Natural killer cell treated with Interleukin-12 subunit alpha and Interleukin-12 subunit beta and Interleukin-15 and Interleukin-18, amount 100 ng/mL, for 72 hours (primary cell): ENCODE results near the gene CLDN25. TPM values are rescaled to one million over a fixed set of nuclear protein-coding genes. Genes with fewer than 3 reads are reported as not detected.
"Not testable (repeated sequence)": the region's sequence is repeated elsewhere in the genome, so short reads cannot be mapped to it uniquely, and the experiment has no call there.

ENCODE experiments used
- ATAC-seq, 2 donors: fragments of 150-1000 bp; cut with Tn5 transposase in 1 of 2; sonication (Bioruptor Pico), chemical (Tn5 transposase) in 1 of 2; 2 replicates each; pipeline ENCODE4 v1.10.0; 2021
- DNase-seq: peaks from one replicate; pipeline ENCODE4 v3.0.0; 2022; ENCODE audit warnings: low spot score
- H3K27ac Mint-ChIP-seq, 2 donors: 1 replicate in 1 of 2; 2 replicates in 1 of 2; pipeline ENCODE4 v1.8.0; 2022; ENCODE audit warnings: mixed read lengths in 2 of 2, mild to moderate bottlenecking in 1 of 2, moderate library complexity in 1 of 2
- H3K27me3 Mint-ChIP-seq, 2 donors: 1 replicate in 1 of 2; 2 replicates in 1 of 2; pipeline ENCODE4 v1.8.0; 2022; ENCODE audit warnings: mixed read lengths in 2 of 2
- H3K36me3 Mint-ChIP-seq: one replicate; pipeline ENCODE4 v1.8.0; 2022; ENCODE audit warnings: mixed read lengths
- H3K4me1 Mint-ChIP-seq, 2 donors: 1 replicate in 1 of 2; 2 replicates in 1 of 2; pipeline ENCODE4 v1.8.0; 2022; ENCODE audit warnings: low read depth in 2 of 2, mixed read lengths in 2 of 2, mild to moderate bottlenecking in 1 of 2
- H3K4me3 Mint-ChIP-seq: one replicate; pipeline ENCODE4 v1.8.0; 2022; ENCODE audit warnings: mixed read lengths
- H3K9me3 Mint-ChIP-seq: 2 replicates; pipeline ENCODE4 v1.8.0; 2022; ENCODE audit warnings: mixed read lengths
- total RNA-seq, 2 donors: library from RNA; stranded (reverse); gene quantifications; one replicate each; pipeline ENCODE4 v1.2.3, GENCODE V29; 2022

CLDN25 gene
- total RNA-seq, 2 donors from 2014 or later: not detected

GRCh38 chr11:113781682-113782081 is 2.1 kb downstream of the CLDN25 start:
- DNase-seq: no peak
- peaks cover 24 to 29% of the 10 kb centered on the region in 2 donors for H3K27me3 Mint-ChIP-seq
- H3K27ac Mint-ChIP-seq: no peak overlapping the region
- no peak for ATAC-seq
- no peaks in the 10 kb centered on the region for H3K9me3 Mint-ChIP-seq
- no peak overlapping the region for H3K4me3 Mint-ChIP-seq
- H3K36me3 Mint-ChIP-seq: no peaks in the 10 kb centered on the region
- H3K4me1 Mint-ChIP-seq: no peaks in the 10 kb centered on the region

- H3K4me1 Mint-ChIP-seq: no peaks in the 10 kb centered on the region
- H3K36me3 Mint-ChIP-seq: no peaks in the 10 kb centered on the region
- no peak for DNase-seq
- ATAC-seq: no peak
- no peak overlapping the region for H3K27ac Mint-ChIP-seq
- peaks cover 24 to 31% of the 10 kb centered on the region in 2 donors for H3K27me3 Mint-ChIP-seq
- H3K4me3 Mint-ChIP-seq: no peak overlapping the region
- no peaks in the 10 kb centered on the region for H3K9me3 Mint-ChIP-seq
These were observed 2.5 kb downstream of the CLDN25 start for GRCh38 chr11:113782134-113782533.

GRCh38 chr11:113789016-113789415 is 9.4 kb downstream of the CLDN25 start:
- not testable (repeated sequence) for DNase-seq, ATAC-seq, H3K27me3 Mint-ChIP-seq, H3K27ac Mint-ChIP-seq, H3K4me3 Mint-ChIP-seq, H3K4me1 Mint-ChIP-seq, H3K36me3 Mint-ChIP-seq, H3K9me3 Mint-ChIP-seq

DNA sequence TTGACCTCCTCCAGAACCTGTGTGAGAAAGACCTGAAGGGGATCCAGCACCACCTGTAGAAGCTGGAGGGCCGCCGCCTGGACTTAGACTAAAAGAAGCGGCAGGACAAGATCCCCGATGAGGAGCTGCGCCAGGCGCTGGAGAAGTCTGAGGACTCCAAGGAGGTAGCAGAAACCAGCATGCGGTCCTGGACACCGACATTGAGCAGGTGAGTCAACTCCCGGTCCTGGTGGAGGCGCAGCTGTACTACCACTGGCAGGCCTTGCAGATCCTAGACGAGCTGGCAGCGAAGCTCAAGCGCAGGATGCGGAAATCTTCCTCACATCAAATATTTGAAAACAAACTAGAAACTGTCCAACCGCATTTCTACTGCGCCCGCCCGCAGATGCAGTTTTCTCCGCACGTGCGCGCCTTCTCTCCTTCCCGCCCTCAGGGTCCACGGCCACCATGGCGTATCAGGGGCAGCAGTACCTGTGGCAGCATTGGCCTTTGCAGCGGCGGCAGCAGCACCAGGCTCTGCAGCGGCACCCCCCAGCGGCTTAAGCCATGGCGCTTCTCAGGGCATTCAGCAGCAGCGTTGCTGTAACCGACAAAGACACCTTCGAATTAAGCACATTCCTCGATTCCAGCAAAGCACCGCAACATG is 10.2 kb downstream of the CLDN25 start:
- ATAC-seq (no peak), DNase-seq (no peak)
- Mint-ChIP-seq H3K27me3 (peaks cover 0 to 4% of the 10 kb centered on the region in 2 donors), H3K9me3 (no peaks in the 10 kb centered on the region), H3K4me1 (no peaks in the 10 kb centered on the region), H3K36me3 (no peaks in the 10 kb centered on the region), H3K27ac (no peak overlapping the region), H3K4me3 (no peak overlapping the region)

DNA sequence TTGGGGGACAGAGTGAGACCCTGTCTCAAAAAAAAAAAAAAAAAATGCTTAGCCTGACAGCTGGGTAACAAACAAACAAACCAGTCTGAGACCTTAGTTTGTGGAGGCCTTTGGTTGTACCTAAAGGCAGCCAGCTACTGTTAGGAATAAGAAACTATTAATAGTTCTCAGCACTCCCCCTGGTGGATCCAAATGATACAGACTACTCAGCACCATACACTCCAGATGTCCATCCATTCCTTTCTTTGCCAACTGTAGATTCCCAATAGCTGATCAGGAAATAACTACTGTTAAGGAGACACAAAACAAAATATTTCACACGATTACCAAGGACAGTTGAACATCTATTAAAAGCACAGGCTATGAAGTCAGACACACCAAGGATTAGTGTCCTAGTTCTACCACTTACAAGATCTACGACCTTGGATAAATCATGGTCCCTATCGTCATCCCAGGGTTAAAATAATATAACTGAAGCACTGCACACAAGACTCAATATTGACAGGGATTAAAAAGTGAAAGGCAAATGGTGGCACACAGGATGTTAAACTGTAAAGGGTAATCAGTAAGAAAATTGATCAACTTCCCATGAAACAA is 17.2 kb downstream of the CLDN25 start:
- ATAC-seq (peak in 1 of 2 donors; percentile 51), DNase-seq (no peak)
- H3K27ac Mint-ChIP-seq: no peak overlapping the region
- no peak overlapping the region for H3K4me3 Mint-ChIP-seq
- H3K36me3 Mint-ChIP-seq: peaks cover 8% of the 10 kb centered on the region
- H3K27me3 Mint-ChIP-seq: no peaks in the 10 kb centered on the region
- no peaks in the 10 kb centered on the region for H3K9me3 Mint-ChIP-seq
- no peaks in the 10 kb centered on the region for H3K4me1 Mint-ChIP-seq

DNA sequence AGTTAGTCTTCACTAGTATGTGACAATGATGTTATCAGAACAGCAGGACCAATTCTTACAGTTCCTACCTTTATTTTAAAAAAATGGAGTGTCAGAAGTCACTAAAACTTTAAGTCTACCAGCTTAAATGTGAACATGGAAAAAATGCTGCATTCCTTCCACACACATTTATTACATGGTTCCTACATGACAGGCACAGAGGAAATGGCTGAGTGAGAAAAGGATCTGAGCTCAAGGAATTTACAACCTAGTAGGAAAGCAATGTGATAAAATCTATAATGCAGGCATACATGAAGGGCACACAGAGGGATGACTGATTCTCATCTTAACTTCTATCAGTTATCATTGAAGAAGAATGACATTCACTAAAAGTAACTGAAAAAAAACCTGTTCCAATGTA is 23.0 kb downstream of the CLDN25 start:
- peaks cover 12% of the 10 kb centered on the region for H3K36me3 Mint-ChIP-seq
- peak overlapping the region in 1 of 2 donors; percentile 58 for H3K27ac Mint-ChIP-seq
- H3K27me3 Mint-ChIP-seq: no peaks in the 10 kb centered on the region
- H3K4me3 Mint-ChIP-seq: no peak overlapping the region
- no peaks in the 10 kb centered on the region for H3K9me3 Mint-ChIP-seq
- ATAC-seq (no peak), DNase-seq (no peak)
- peaks cover 0 to 4% of the 10 kb centered on the region in 2 donors for H3K4me1 Mint-ChIP-seq

DNA sequence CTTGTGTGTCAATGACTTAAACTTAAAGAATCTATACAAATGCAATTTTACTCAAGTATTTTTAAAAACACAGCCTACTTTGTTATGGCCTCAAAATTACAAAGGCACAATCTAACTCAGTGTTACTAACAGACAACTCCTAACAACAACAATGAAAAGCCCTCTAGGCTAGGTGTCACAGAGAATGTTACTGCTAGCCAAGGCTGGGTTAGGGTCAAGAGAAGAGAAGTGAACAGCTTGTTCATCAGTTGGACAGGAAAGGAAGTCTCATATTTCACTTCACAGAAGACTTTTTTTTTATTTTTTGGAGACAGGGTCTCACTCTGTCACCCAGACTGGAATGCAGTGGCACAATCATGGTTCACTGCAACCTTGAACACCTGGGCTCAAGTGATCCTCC is 26.0 kb downstream of the CLDN25 start:
- no peak overlapping the region for H3K4me3 Mint-ChIP-seq
- DNase-seq: no peak
- H3K27me3 Mint-ChIP-seq: no peaks in the 10 kb centered on the region
- no peak overlapping the region for H3K27ac Mint-ChIP-seq
- peaks cover 0 to 4% of the 10 kb centered on the region in 2 donors for H3K4me1 Mint-ChIP-seq
- H3K9me3 Mint-ChIP-seq: no peaks in the 10 kb centered on the region
- ATAC-seq: no peak
- peaks cover 11% of the 10 kb centered on the region for H3K36me3 Mint-ChIP-seq

GRCh38 chr11:113806406-113806805 is 26.8 kb downstream of the CLDN25 start:
- Mint-ChIP-seq H3K36me3 (peaks cover 4% of the 10 kb centered on the region), H3K9me3 (no peaks in the 10 kb centered on the region), H3K4me3 (no peak overlapping the region), H3K4me1 (peaks cover 0 to 4% of the 10 kb centered on the region in 2 donors), H3K27ac (no peak overlapping the region), H3K27me3 (no peaks in the 10 kb centered on the region)
- no peak for DNase-seq
- ATAC-seq: peak in 1 of 2 donors; percentile 27

- Mint-ChIP-seq H3K4me3 (no peak overlapping the region), H3K36me3 (peaks cover 4% of the 10 kb centered on the region), H3K27ac (no peak overlapping the region), H3K4me1 (peaks cover 0 to 4% of the 10 kb centered on the region in 2 donors), H3K27me3 (no peaks in the 10 kb centered on the region), H3K9me3 (no peaks in the 10 kb centered on the region)
- DNase-seq (no peak), ATAC-seq (no peak)
These were observed 29.3 kb downstream of the CLDN25 start for GRCh38 chr11:113808931-113809330.

DNA sequence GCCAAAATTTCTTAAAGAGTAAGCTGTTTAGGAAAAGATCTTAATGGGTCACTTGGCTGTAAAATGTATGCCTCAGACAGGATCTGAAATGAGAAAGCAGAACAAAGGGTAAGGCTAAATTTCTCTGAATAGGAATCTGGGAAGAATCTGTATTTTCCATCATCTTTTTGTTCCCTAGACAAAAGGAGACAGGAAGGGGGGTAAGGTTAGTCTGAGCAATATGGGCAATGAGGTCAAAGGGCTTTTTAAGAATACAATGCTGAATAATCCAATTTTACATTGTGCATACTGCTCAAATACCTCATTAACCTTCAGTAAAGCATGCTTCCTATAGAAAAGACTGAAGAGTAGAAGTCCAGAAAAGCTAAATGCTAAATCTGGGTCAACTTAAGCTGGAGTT is 34.6 kb downstream of the CLDN25 start:
- H3K27ac Mint-ChIP-seq: peak overlapping the region in 1 of 2 donors; percentile 9

DNA sequence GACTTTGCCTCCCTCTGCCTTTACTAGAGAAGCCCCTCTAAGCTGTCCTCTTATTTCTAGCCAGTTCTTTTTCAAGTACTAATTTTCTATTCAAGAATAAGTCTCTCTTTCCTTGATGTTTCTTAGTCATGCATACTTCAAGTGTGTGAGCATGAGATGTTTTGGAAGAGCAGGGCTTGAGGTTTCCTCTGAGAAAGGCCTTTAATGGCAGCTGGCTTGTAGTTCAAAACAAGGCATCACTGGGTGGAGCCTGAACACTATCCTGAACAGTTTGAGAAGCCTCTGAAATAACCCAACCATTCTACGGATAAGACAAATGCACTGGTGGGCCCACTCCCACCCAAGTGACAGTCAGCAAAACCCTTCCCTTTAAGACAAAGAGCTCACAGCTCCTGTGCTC is 37.6 kb downstream of the CLDN25 start:
- Mint-ChIP-seq H3K27me3 (no peaks in the 10 kb centered on the region), H3K9me3 (no peaks in the 10 kb centered on the region), H3K36me3 (peaks cover 23% of the 10 kb centered on the region), H3K4me3 (no peak overlapping the region), H3K27ac (no peak overlapping the region), H3K4me1 (peaks cover 0 to 3% of the 10 kb centered on the region in 2 donors)
- ATAC-seq: no peak
- no peak for DNase-seq

More for the DNA sequence above, 34.6 kb downstream of the CLDN25 start:
- H3K9me3 Mint-ChIP-seq: no peaks in the 10 kb centered on the region
- no peaks in the 10 kb centered on the region for H3K4me1 Mint-ChIP-seq
- H3K36me3 Mint-ChIP-seq: peaks cover 10% of the 10 kb centered on the region
- no peaks in the 10 kb centered on the region for H3K27me3 Mint-ChIP-seq
- ATAC-seq: no peak
- no peak overlapping the region for H3K4me3 Mint-ChIP-seq
- DNase-seq: no peak

GRCh38 chr11:113817626-113818025 is 38.0 kb downstream of the CLDN25 start:
- H3K4me1 Mint-ChIP-seq: peaks cover 0 to 3% of the 10 kb centered on the region in 2 donors
- no peak overlapping the region for H3K4me3 Mint-ChIP-seq
- ATAC-seq (no peak), DNase-seq (no peak)
- H3K27me3 Mint-ChIP-seq: no peaks in the 10 kb centered on the region
- H3K27ac Mint-ChIP-seq: no peak overlapping the region
- H3K36me3 Mint-ChIP-seq: peaks cover 25% of the 10 kb centered on the region
- no peaks in the 10 kb centered on the region for H3K9me3 Mint-ChIP-seq

- Mint-ChIP-seq H3K36me3 (peaks cover 29% of the 10 kb centered on the region), H3K27me3 (no peaks in the 10 kb centered on the region), H3K27ac (no peak overlapping the region), H3K4me1 (peaks cover 0 to 3% of the 10 kb centered on the region in 2 donors), H3K9me3 (no peaks in the 10 kb centered on the region), H3K4me3 (no peak overlapping the region)
- ATAC-seq: no peak
- no peak for DNase-seq
These were observed 38.8 kb downstream of the CLDN25 start for GRCh38 chr11:113818426-113818825.

- H3K4me3 Mint-ChIP-seq: no peak overlapping the region
- H3K36me3 Mint-ChIP-seq: peaks cover 27% of the 10 kb centered on the region
- ATAC-seq (no peak), DNase-seq (no peak)
- H3K27ac Mint-ChIP-seq: no peak overlapping the region
- peaks cover 3 to 13% of the 10 kb centered on the region in 2 donors for H3K4me1 Mint-ChIP-seq
- H3K27me3 Mint-ChIP-seq: no peaks in the 10 kb centered on the region
- H3K9me3 Mint-ChIP-seq: no peaks in the 10 kb centered on the region
These were observed 47.9 kb downstream of the CLDN25 start for GRCh38 chr11:113827477-113827876.
